DND-41 (cell line): ENCODE measurements around the gene SBDS.
"Not testable (repeated sequence)": the region's sequence is repeated elsewhere in the genome, so short reads cannot be mapped to it uniquely, and the experiment has no call there.

Source experiments
- EZH2 ChIP-seq: IDR thresholded peaks from 3 replicates; pipeline ENCODE4 v1.6.1; 2012; ENCODE audit warnings: borderline replicate concordance, low read depth, mild to moderate bottlenecking, moderate library complexity, low read length, inconsistent platforms; ENCODE audit not compliant: severe bottlenecking
- TF ChIP-seq, protein P1 (sequence below): IDR thresholded peaks from 2 replicates; pipeline ENCODE4 v1.5.1; 2012; ENCODE audit warnings: borderline replicate concordance, low read length, moderate library complexity, mild to moderate bottlenecking; ENCODE audit not compliant: poor library complexity, severe bottlenecking; ENCODE audit errors: extremely low read depth

DNA sequence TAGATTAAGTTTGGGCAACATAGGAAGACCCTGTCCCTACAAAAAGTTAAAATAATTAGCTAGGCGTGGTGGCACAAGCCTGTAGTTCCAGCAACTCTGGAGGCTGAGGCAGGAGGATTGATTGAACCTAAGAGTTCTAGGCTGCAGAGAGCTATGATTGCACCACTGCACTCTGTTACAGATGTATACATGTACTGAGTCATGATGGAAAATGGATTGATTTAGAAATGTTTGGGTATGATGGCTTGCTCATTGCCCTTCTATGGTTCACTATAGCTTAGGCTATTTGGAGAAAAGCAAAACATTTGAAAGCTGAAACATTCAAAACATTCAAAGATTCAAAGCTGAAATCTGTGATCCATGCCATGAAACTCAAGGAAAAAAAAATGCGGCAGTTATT is 16.4 kb downstream of the SBDS start:
- TF ChIP-seq, protein P1, sequence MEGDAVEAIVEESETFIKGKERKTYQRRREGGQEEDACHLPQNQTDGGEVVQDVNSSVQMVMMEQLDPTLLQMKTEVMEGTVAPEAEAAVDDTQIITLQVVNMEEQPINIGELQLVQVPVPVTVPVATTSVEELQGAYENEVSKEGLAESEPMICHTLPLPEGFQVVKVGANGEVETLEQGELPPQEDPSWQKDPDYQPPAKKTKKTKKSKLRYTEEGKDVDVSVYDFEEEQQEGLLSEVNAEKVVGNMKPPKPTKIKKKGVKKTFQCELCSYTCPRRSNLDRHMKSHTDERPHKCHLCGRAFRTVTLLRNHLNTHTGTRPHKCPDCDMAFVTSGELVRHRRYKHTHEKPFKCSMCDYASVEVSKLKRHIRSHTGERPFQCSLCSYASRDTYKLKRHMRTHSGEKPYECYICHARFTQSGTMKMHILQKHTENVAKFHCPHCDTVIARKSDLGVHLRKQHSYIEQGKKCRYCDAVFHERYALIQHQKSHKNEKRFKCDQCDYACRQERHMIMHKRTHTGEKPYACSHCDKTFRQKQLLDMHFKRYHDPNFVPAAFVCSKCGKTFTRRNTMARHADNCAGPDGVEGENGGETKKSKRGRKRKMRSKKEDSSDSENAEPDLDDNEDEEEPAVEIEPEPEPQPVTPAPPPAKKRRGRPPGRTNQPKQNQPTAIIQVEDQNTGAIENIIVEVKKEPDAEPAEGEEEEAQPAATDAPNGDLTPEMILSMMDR = not testable (repeated sequence)
- not testable (repeated sequence) for TF ChIP-seq EZH2
